Endometrial microvascular endothelial cells (primary cell): ENCODE measurements around the gene CEP170B. TPM values are rescaled to one million over a fixed set of nuclear protein-coding genes. Genes with fewer than 3 reads are reported as not detected.

ENCODE experiments used
- in situ Hi-C: cut with HindIII; loops from 2 replicates; pipeline ENCODE4 v1.10.0; 2017; ENCODE audit warnings: low sequenced_read_pairs, low pct_unique_long_range_greater_than_20kb; ENCODE audit errors: inconsistent ontology term
- total RNA-seq: library from RNA; depleted of rRNA; stranded (reverse); fragments of >200 nt; gene quantifications from one replicate; pipeline ENCODE4 v1.2.3, GENCODE V29; 2015; ENCODE audit errors: inconsistent ontology term

The CEP170B gene
- total RNA-seq, 1 donor from 2014 or later = 20.1 TPM

GRCh38 chr14:104925855-104926609, 61.0 kb downstream of the CEP170B start:
- in situ Hi-C loops = no loop called here

- in situ Hi-C loops = no loop called here
These were observed 61.8 kb downstream of the CEP170B start for GRCh38 chr14:104926619-104927431.

DNA sequence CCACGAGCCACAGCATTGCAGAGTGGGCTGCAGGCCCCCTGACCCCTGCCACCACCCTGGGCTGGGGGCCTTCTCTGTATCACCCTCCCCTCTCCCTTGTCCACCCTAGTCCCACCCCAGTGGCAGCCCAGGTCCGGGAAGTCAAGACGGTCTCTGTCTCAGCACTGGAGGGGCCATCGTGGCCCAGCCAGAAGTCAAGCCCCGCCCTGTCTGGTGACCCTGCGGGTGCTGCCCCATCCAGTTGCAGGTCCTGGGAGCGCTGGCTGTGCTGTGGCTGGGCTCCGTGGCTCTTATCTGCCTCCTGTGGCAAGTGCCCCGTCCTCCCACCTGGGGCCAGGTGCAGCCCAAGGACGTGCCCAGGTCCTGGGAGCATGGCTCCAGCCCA, 62.4 kb downstream of the CEP170B start:
- in situ Hi-C loops = no loop called here

GRCh38 chr14:104927901-104928300, 62.8 kb downstream of the CEP170B start:
- in situ Hi-C loops = no loop called here

GRCh38 chr14:104928391-104929133, 63.5 kb downstream of the CEP170B start:
- in situ Hi-C loops = no loop called here

DNA sequence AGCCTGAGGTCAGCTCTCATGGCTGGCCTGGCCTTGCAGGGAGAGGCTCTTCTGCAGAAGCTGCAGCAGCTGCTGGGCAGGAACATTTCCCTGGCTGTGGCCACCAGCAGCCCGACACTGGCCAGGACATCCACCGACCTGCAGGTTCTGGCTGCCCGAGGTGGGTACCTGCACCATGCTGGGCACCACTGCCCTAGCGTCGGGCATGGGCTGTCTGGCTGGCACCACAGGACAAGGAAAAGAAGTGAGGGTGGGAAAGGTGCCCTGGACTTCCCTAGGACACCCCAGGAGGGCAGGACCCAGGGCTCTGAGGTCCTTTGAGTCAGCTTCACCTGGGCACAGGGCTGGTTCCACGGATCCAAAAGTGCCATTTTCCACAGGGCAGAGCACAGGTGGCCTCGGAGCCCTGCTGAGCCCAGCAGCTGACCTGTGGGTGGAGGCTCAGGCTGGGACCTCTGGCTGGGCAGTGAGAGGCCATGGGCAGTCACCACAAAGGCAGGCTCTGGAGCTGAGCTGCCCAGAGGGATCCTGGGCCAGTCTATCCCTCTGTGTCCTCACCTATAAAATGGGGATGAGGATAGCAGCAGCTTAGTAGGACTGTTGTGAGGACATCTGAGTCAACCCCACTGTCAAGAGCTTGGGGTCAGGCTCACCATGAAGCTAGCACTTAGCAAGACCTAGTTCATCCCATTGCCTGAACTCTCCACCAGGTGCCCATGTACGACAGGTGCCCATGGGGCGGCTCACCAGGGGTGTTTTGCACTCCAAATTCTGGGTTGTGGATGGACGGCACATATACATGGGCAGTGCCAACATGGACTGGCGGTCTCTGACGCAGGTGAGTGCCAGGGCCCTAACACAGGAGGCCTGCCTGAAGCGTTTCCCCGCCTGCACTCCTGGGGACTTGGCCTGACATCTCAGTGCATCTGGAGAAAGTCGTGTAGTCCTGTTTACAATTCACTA, 64.5 kb downstream of the CEP170B start:
- in situ Hi-C loops = loop anchor here (10.0 kb wide), 1 partner anchor 125 kb away; no protein-coding TSS in a partner anchor

GRCh38 chr14:104930526-104931303, 65.6 kb downstream of the CEP170B start:
- in situ Hi-C loops = loop anchor here (10.0 kb wide), 1 partner anchor 124 kb away; no protein-coding TSS in a partner anchor

DNA sequence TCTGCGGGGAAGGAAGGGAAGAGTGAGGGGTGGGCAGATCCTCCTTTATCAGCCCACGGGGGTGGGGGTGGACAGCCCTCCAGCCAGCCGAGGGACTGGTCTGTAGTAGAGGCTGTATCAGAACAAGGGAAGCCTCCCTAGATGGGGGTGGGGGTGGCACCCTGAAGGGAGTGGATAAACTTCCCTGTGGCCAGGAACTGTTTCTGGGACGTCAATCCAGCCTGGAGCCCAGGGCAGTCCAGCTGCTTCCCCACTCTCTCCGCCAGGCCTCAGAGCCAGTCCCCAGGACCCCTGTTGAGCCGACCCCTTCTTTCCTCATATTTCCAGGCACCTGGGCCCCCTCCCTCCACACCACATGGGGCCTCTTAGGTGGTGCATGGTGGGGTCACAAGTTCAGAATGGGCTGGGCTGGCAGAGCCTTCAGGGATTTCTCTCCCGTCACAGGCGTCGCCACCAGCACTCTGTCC, 66.3 kb downstream of the CEP170B start:
- in situ Hi-C loops = loop anchor here (10.0 kb wide), 1 partner anchor 123 kb away; no protein-coding TSS in a partner anchor

DNA sequence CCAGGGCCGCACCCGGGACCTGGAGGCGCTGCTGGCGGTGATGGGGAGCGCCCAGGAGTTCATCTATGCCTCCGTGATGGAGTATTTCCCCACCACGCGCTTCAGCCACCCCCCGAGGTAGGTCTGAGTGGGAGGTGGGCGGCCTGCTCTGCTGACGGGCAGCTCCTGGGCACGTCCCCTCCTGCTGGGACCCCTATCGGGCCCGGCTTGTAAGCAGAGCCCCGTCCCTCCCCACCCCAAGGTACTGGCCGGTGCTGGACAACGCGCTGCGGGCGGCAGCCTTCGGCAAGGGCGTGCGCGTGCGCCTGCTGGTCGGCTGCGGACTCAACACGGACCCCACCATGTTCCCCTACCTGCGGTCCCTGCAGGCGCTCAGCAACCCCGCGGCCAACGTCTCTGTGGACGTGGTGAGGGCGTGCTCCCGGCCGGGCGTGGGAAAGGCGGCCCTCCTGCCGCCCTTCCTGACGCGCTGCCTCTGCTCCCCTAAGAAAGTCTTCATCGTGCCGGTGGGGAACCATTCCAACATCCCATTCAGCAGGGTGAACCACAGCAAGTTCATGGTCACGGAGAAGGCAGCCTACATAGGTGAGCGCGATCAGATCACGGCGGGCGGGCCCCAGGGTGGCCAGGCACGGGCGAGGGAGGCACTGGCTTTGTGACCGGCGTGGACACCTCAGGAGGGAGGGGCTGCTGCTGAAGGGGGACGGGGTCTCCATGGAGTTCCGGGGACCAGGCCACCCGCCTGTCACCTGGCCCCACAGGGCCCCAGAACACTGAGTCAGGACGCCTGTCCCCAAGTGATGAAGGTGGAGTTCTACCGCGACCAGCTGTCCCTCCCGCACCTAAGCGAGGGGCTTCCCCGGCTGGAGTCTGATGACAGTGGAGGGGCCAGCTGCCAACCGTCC, 67.0 kb downstream of the CEP170B start:
- in situ Hi-C loops = loop anchor here (10.0 kb wide), 1 partner anchor 123 kb away; no protein-coding TSS in a partner anchor

GRCh38 chr14:104932676-104933631, 67.9 kb downstream of the CEP170B start:
- in situ Hi-C loops = loop anchor here (10.0 kb wide), 1 partner anchor 122 kb away; no protein-coding TSS in a partner anchor

DNA sequence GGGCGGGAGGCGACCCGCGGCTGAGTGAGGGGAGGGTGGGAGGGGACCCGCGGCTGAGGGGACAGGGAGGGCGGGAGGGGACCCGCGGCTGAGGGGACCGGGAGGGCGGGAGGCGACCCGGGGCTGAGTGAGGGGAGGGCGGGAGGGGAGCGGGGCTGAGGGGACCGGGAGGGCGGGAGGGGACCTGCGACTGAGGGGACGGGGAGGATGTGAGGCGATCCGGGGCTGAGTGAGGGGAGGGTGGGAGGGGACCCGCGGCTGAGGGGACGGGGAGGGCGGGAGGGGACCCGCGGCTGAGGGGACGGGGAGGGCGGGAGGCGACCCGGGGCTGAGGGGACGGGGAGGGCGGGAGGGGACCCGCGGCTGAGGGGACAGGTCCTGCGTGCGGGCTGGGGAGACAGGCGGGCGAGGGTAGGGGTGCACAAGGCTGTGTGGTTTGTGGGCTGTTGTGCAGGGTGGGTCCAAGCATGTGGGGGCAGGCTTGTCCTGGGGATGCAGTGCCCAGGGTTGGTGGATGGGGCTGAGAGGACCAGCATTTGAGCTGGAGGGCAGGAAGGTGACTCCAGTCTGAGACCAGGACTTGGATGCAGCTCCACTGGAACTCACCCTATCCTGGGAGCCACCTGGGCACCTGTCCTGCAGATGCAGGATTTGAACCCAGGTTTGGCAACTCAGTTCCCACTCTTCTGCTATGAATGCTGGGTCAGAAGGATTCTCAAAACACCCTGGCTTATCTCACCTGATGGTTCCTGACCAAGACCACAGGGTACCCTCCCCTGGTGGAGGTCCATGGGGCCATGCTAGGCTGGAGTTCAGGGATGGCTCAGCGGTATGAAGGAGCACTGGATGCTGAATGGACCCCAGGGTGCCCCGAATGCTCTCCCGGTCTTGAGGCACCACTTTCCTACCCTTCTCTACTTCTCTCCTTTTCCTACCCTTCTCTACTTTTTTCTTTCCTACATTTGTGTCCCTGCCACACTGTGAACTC, 69.0 kb downstream of the CEP170B start:
- in situ Hi-C loops = loop anchor here (10.0 kb wide), 1 partner anchor 121 kb away; no protein-coding TSS in a partner anchor

- in situ Hi-C loops = loop anchor here (10.0 kb wide), 1 partner anchor 120 kb away; no protein-coding TSS in a partner anchor
These were observed 70.1 kb downstream of the CEP170B start for GRCh38 chr14:104935026-104935650.

DNA sequence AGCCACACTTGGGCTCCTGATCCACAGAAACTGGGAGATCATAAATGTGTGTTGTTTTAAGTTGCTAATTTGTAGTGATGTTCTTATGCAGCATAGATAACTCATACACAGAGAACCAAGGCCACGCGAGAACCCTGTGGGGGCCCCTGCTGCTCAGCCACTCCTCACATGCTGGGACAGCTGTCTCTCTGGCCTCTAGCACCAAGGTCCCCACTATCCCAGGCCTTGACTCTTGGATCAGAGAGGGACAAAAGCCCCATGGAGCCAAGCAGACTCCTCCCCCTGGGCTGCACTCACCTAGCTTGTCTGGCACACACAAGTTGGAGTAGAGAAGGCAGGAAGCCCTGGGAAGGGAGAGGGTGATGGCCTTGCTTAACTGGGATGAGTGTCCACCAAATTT, 70.9 kb downstream of the CEP170B start:
- in situ Hi-C loops = loop anchor here (10.0 kb wide), 1 partner anchor 119 kb away; no protein-coding TSS in a partner anchor
